Measurements from ENCODE around the gene TRAPPC14.

Gene TRAPPC14

GRCh38 chr7:100109521-100110163 is 48.9 kb downstream of the TRAPPC14 start:
- no peak for TF ChIP-seq CTCF (IDR thresholded peaks at IDR 0.05; ENCODE audit: extremely low read depth, insufficient read depth, missing control alignments)
- in situ Hi-C loops (cut with MboI; ENCODE audit: low pct_unique_long_range_greater_than_20kb, low sequenced_read_pairs, unreplicated experiment) = no loop called here
- no peak for DNase-seq (ENCODE audit: low spot score)

GRCh38 chr7:100107890-100108289 is 50.6 kb downstream of the TRAPPC14 start:
- no peak for TF ChIP-seq CTCF (IDR thresholded peaks at IDR 0.05; ENCODE audit: extremely low read depth, insufficient read depth, missing control alignments)
- in situ Hi-C loops (cut with MboI; ENCODE audit: low pct_unique_long_range_greater_than_20kb, low sequenced_read_pairs, unreplicated experiment) = no loop called here
- DNase-seq (ENCODE audit: low spot score) = no peak

GRCh38 chr7:100107125-100107737 is 51.3 kb downstream of the TRAPPC14 start:
- DNase-seq (ENCODE audit: low spot score) = no peak
- in situ Hi-C loops (cut with MboI; ENCODE audit: low pct_unique_long_range_greater_than_20kb, low sequenced_read_pairs, unreplicated experiment) = no loop called here

GRCh38 chr7:100106633-100107032 is 51.9 kb downstream of the TRAPPC14 start:
- no peak for TF ChIP-seq CTCF (IDR thresholded peaks at IDR 0.05; ENCODE audit: extremely low read depth, insufficient read depth, missing control alignments)
- in situ Hi-C loops (cut with MboI; ENCODE audit: low pct_unique_long_range_greater_than_20kb, low sequenced_read_pairs, unreplicated experiment) = no loop called here
- DNase-seq (ENCODE audit: low spot score) = no peak

More at GRCh38 chr7:100107125-100107737, 51.3 kb downstream of the TRAPPC14 start:
- TF ChIP-seq CTCF (IDR thresholded peaks at IDR 0.05; ENCODE audit: extremely low read depth, insufficient read depth, missing control alignments) = no peak

- in situ Hi-C loops (cut with MboI; ENCODE audit: low pct_unique_long_range_greater_than_20kb, low sequenced_read_pairs, unreplicated experiment) = no loop called here
- DNase-seq (ENCODE audit: low spot score) = no peak
- no peak for TF ChIP-seq CTCF (IDR thresholded peaks at IDR 0.05; ENCODE audit: extremely low read depth, insufficient read depth, missing control alignments)
Observed at GRCh38 chr7:100105534-100105933, 53.0 kb downstream of the TRAPPC14 start.
